Inferior parietal cortex (tissue), 1 donor: ENCODE measurements around the gene OGFR.

Experiments used
- DNase-seq: peaks from one replicate; pipeline ENCODE4 v3.0.0-alpha.2; 2016; ENCODE audit errors: extremely low spot score

The OGFR gene

GRCh38 chr20:62800314-62801259 is 4.0 kb upstream of the OGFR start:
- peak; percentile 37 for DNase-seq

DNA sequence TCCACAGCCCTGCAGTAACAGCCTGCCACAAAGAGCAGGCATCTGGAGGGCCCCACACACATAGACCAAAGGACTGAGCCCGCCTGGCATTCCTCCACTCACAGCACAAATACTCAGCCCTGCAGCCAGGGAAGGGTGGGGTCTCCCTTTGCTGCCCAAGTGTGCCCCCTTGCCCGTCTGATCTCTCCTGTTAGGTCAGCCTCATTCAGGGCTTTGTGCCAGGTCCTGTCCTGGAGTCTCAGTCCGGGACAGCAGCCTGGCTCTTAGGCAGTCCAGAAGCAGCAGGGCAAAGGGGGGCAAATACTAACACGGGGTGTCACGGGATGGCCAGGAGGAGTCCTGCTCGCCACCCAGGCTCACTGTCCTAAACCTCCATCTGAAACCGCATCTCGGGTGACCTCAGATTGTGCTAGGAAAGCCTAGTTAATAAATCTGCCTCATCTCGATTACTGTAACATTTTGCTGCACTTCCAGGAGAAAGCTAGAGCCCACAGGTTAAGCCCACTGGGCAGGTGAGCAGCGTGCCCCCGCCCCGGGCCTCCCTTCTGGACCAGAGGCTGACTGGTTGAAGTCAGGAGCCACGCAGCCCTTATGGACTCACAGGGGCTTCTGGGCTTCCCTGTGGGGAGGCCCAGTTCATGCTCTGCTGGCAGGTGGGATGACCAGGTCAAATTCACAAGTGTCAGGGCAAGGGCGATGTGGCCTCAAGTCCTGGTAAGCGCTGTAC is 3.2 kb upstream of the OGFR start:
- no peak for DNase-seq

- no peak for DNase-seq
These were observed 2.5 kb upstream of the OGFR start for GRCh38 chr20:62802026-62802712.

GRCh38 chr20:62804021-62804626 is 511 bp upstream of the OGFR start:
- no peak for DNase-seq

- no peak for DNase-seq
These were observed 598 bp downstream of the OGFR start for GRCh38 chr20:62805155-62805710.

DNA sequence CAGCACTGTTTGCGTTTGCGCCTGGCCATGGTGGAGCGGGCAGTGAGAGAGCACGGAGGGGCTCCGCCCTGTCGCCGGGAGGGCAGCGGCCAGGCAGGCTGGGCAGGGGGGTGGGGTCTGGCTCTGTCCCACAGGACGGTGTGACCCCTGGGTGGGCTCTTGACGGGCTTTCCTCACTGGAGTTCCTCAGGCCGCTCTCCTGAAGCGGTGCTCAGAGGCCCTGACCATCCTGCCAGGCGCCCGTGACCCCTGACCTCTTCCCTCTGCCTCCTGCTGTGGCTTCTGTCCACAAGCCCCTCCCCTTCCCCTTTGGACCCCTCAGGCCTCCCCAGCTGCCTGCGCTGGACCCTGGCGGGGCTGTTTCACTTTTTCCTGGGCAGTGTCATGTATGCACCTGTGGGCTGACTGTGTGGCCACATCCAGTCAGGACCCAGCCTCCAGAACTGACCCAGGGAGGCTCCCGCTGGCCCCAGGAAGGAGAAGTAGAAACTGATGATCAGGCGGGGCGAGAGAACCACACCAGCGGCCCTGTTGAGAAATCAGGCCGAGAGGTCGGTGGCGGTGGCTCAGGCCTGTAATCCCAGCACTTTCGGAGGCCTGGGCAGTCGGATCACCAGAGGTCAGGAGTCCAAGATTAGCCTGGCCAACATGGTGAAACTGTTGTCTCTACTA is 1.2 kb downstream of the OGFR start:
- no peak for DNase-seq

GRCh38 chr20:62806383-62807050 is 1.9 kb downstream of the OGFR start:
- DNase-seq = no peak

- no peak for DNase-seq
These were observed 3.0 kb downstream of the OGFR start for GRCh38 chr20:62807444-62808210.

DNA sequence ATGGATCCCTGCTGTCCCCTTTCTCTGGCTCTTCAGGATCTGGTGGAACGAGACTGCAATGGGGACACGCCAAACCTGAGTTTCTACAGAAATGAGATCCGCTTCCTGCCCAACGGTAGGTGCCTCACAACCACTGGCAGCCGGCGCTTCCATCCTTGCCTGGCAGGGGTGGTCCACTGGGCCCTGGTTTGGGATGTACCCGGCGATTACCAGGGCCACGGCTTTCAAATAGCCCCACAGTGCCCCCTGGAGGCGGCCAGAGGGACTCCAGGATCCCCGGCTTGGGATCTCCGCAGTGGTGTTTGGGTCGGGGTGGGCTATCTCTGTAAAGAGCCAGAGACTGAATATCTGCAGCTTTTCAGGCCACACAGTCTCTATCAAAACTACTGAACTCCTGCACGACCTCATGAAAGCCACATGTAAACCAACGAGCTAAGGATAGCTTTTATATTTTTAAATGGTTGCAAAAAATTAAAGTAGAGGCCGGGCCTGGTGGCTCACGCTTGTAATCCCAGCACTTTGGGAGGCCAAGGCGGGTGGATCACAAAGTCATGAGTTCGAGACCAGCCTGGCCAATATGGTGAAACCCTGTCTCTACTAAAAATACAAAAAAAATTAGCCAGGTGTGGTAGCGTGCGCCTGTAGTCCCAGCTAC is 3.7 kb downstream of the OGFR start:
- DNase-seq = peak; percentile 76

DNA sequence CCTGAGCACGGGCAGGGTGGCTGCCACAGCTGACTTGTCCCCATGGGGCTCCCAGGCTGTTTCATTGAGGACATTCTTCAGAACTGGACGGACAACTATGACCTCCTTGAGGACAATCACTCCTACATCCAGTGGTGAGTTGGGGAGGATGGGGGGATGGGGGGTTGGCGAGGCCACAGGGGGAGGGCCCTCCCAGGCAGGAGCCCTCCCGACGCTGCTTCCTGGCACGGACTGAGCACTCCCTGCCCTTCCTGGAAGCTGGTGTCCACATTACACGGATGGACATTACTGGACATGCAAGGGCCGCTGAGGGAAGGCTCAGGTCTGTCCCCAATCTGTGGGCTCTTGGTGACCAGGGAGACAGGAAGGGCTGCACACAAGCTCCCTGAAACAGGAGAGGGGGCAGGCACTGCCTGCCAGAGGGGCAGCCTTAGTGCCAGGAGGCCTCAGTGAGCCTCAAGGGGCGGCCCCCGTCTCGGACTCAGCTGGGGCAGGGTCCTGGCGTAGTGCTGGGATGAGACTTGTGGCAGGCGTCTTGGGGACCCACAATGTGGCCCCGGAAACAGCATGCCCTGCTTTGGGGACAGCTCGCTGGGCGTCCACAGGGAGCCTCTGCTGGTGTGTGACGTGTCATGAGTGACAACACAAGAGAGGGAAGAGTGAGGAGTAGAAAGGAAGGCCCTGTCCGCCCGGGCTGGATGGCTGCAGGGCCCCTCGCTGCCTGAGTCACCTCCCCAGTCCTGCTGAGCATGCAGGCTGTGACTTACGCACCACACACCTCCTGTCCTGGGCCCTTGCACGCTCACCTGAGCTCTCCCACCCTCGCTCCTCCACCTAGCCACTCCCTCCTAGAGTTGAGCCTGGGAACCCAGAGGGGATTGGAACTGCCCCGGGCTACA is 5.1 kb downstream of the OGFR start:
- no peak for DNase-seq

- DNase-seq = no peak
These were observed 6.7 kb downstream of the OGFR start for GRCh38 chr20:62811320-62811719.

DNA sequence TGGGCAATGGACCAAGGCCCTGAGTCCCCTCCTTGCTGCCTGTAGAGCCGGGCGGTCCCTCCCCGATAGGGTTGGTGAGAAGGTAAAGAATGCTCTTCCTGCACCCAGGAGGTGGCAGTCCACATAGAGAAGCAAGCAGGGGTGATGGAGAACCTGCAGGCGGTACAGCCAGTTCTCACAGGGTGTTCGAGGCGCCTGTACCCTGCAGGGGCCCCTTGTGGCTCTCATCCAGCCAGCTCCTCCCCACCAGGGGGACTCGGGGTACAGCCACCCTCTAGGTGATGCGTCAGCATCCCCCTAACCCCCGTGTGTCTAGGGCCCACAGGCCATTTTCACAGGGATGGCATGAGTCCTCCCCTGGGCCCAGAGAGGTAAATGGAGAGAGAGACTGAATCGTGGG is 7.1 kb downstream of the OGFR start:
- DNase-seq = no peak

- no peak for DNase-seq
These were observed 7.7 kb downstream of the OGFR start for GRCh38 chr20:62812181-62812906.

DNA sequence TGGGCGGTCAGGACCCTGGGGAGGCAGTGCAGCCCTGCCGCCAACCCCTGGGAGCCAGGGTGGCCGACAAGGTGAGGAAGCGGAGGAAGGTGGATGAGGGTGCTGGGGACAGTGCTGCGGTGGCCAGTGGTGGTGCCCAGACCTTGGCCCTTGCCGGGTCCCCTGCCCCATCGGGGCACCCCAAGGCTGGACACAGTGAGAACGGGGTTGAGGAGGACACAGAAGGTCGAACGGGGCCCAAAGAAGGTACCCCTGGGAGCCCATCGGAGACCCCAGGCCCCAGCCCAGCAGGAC is 8.2 kb downstream of the OGFR start:
- no peak for DNase-seq

- no peak for DNase-seq
These were observed 9.0 kb downstream of the OGFR start for GRCh38 chr20:62813588-62813987.

DNA sequence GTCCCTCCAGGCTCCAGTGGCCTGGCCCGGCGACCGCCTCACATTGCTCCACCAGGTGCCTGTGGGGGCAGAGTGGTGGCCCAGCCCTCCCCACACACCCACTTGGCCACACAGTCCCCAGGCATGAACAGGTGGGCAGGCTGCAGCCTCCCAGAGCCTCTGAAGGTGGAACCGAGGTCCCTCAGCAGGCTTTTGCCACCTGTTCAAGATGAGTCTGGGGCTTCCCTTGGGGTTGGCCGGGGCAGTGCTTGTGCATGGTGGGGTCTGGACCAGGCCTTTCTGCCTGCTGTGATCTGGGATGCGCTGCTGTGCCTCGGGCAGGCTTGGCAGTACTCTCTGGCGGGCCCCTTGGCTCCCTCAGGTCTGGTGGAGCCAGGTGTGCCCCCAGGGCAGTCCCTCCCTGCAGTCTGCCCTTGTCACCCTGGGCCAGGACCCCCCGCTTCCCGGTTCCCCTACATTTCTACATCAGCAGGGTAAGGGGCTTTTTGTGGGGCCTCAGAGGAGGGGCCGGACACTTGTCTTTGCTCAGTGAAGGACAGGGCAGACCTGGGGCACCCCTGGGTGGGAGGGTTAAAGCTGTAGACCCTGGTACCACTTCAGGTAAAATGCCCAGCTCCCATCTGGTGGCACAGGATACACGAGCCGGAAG is 9.5 kb downstream of the OGFR start:
- DNase-seq = no peak

DNA sequence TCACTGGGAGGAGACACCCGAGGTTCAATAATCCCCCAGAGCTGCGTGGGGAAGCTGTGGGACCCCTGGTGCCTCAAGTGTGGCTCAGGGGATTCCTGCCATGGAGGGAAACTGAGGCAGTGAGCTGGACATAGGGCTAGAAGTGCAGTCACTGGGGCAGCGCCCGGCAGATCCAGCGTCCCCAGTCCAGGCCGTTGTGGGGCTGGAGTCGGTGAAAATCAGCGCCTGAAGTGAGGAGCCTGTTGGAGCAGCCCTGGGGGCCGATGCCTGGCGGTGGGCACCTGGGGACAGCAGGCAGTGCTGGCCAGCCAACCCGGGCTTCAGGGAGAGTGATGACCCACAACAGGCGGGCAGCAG is 10.1 kb downstream of the OGFR start:
- no peak for DNase-seq
